NOMO-1 (cell line): ENCODE measurements around the gene SBF2.

ENCODE experiments used
- DNase-seq, 2 experiments: peaks; one replicate each; lab custom pipeline; 2025; ENCODE audit not compliant: unreplicated experiment in 2 of 2; lab: John Stamatoyannopoulos, UW

Gene SBF2

GRCh38 chr11:9868641-9869040, 425.4 kb downstream of the SBF2 start:
- DNase-seq: no peak

GRCh38 chr11:9862981-9863380, 431.0 kb downstream of the SBF2 start:
- DNase-seq: peak; percentile 8 to 59

- DNase-seq: peak; percentile 59 to 68
Observed at GRCh38 chr11:9861860-9862725, 431.9 kb downstream of the SBF2 start.

GRCh38 chr11:9859554-9860305, 434.3 kb downstream of the SBF2 start:
- no peak for DNase-seq

GRCh38 chr11:9858822-9859221, 435.2 kb downstream of the SBF2 start:
- no peak for DNase-seq

GRCh38 chr11:9858218-9858617, 435.8 kb downstream of the SBF2 start:
- no peak for DNase-seq

GRCh38 chr11:9855579-9856287, 438.3 kb downstream of the SBF2 start:
- no peak for DNase-seq

- no peak for DNase-seq
Observed at GRCh38 chr11:9853929-9854552, 440.0 kb downstream of the SBF2 start.

- no peak for DNase-seq
Observed at GRCh38 chr11:9852465-9852864, 441.6 kb downstream of the SBF2 start.

GRCh38 chr11:9851366-9851765, 442.7 kb downstream of the SBF2 start:
- DNase-seq: no peak

GRCh38 chr11:9850224-9850895, 443.7 kb downstream of the SBF2 start:
- DNase-seq: no peak

GRCh38 chr11:9849389-9849788, 444.6 kb downstream of the SBF2 start:
- DNase-seq: peak; percentile 2 to 58

- DNase-seq: no peak
Observed at GRCh38 chr11:9847636-9848035, 446.4 kb downstream of the SBF2 start.

- DNase-seq: no peak
Observed at GRCh38 chr11:9842923-9843322, 451.1 kb downstream of the SBF2 start.

- no peak for DNase-seq
Observed at GRCh38 chr11:9840460-9841004, 453.5 kb downstream of the SBF2 start.

GRCh38 chr11:9839550-9839949, 454.5 kb downstream of the SBF2 start:
- no peak for DNase-seq

GRCh38 chr11:9838961-9839360, 455.1 kb downstream of the SBF2 start:
- DNase-seq: no peak

- no peak for DNase-seq
Observed at GRCh38 chr11:9838229-9838628, 455.8 kb downstream of the SBF2 start.

- DNase-seq: no peak
Observed at GRCh38 chr11:9834291-9834690, 459.7 kb downstream of the SBF2 start.

- DNase-seq: no peak
Observed at GRCh38 chr11:9831122-9831521, 462.9 kb downstream of the SBF2 start.
